ENCODE measurements around the gene PLPP6. TPM values are rescaled to one million over a fixed set of nuclear protein-coding genes. Genes with fewer than 3 reads are reported as not detected.

The PLPP6 gene
- total and polyA plus RNA-seq, 7 donors: 0.53 to 3.1 (median 1.7) TPM

DNA sequence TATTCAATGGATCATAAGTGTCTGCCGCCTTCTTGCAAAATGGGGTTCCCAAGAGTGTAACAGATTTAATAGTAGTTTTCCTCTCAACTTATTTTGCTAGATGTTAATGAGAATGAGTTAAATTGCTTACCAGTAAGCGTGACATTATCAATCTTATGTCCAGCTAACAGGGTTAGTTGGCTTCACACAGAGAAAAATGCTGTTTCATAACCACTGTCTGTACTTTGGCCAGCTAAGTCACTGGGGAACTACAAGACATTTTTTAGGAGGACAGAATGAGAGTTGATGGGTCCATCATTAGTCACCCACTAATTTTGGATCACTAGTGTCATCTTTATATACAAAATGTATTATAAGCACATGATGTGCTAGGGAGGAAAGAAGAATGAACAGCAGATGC, 18.7 kb downstream of the PLPP6 start:
- Histone ChIP-seq H3K27ac (peak overlapping the region; percentile 96), H3K4me1 (peaks cover 46% of the 10 kb centered on the region), H3K36me3 (ENCODE audit: insufficient read depth in 1 of 2, low read depth in 1 of 2) (peaks cover under 1 to 12% of the 10 kb centered on the region in 2 donors), H3K9me3 (no peaks in the 10 kb centered on the region), H3K27me3 (ENCODE audit: insufficient read depth in 3 of 3, low read length in 2 of 3) (no peaks in the 10 kb centered on the region), H3K4me3 (peak overlapping the region; percentile 78)
- 28 to 43% (median 42%) methylated on average over 2 of the region's 2 CpGs for WGBS, 3 donors
- no peak for DNase-seq
- intact Hi-C loops (cut with DNase I): no loop called here
- ATAC-seq: peak; percentile 65 to 79 (median 70)
- no peak for TF ChIP-seq CTCF (IDR thresholded peaks at IDR 0.05)

- TF ChIP-seq CTCF (IDR thresholded peaks at IDR 0.05): no peak
- Histone ChIP-seq H3K9me3 (no peaks in the 10 kb centered on the region), H3K27ac (peak overlapping the region; percentile 48), H3K27me3 (ENCODE audit: insufficient read depth in 3 of 3, low read length in 2 of 3) (no peaks in the 10 kb centered on the region), H3K36me3 (ENCODE audit: insufficient read depth in 1 of 2, low read depth in 1 of 2) (peaks cover 2 to 40% of the 10 kb centered on the region in 2 donors), H3K4me1 (peaks cover 68% of the 10 kb centered on the region), H3K4me3 (no peak overlapping the region)
- 45 to 72% (median 49%) methylated on average over 4 of the region's 4 CpGs for WGBS, 3 donors
- DNase-seq: no peak
- ATAC-seq: no peak
- intact Hi-C loops (cut with DNase I): no loop called here
These were observed 22.7 kb downstream of the PLPP6 start for GRCh38 chr9:4684820-4685219.

- peak; percentile 62 to 89 (median 85) for ATAC-seq
- H3K27ac ChIP-seq: peak overlapping the region; percentile 48
- no peaks in the 10 kb centered on the region for H3K27me3 ChIP-seq (ENCODE audit: insufficient read depth in 3 of 3, low read length in 2 of 3)
- intact Hi-C loops (cut with DNase I): no loop called here
- TF ChIP-seq CTCF (IDR thresholded peaks at IDR 0.05): no peak
- H3K9me3 ChIP-seq: no peaks in the 10 kb centered on the region
- WGBS, 3 donors: 72 to 86% (median 78%) methylated on average over 4 of the region's 4 CpGs
- peaks cover 2 to 53% of the 10 kb centered on the region in 2 donors for H3K36me3 ChIP-seq (ENCODE audit: insufficient read depth in 1 of 2, low read depth in 1 of 2)
- peak overlapping the region; percentile 23 for H3K4me3 ChIP-seq
- no peak for DNase-seq
- peaks cover 64% of the 10 kb centered on the region for H3K4me1 ChIP-seq
These were observed 24.0 kb downstream of the PLPP6 start for GRCh38 chr9:4686112-4686511.

GRCh38 chr9:4686584-4686983, 24.5 kb downstream of the PLPP6 start:
- Histone ChIP-seq H3K36me3 (ENCODE audit: insufficient read depth in 1 of 2, low read depth in 1 of 2) (peaks cover 2 to 57% of the 10 kb centered on the region in 2 donors), H3K4me1 (peaks cover 64% of the 10 kb centered on the region), H3K9me3 (no peaks in the 10 kb centered on the region), H3K27me3 (ENCODE audit: insufficient read depth in 3 of 3, low read length in 2 of 3) (no peaks in the 10 kb centered on the region), H3K4me3 (peak overlapping the region; percentile 3), H3K27ac (no peak overlapping the region)
- intact Hi-C loops (cut with DNase I): no loop called here
- TF ChIP-seq CTCF (IDR thresholded peaks at IDR 0.05): no peak
- WGBS, 3 donors: 37 to 69% (median 41%) methylated on average over 1 of the region's 1 CpG
- DNase-seq (no peak), ATAC-seq (peak in 2 of 4 donors; percentile 48 to 65)

DNA sequence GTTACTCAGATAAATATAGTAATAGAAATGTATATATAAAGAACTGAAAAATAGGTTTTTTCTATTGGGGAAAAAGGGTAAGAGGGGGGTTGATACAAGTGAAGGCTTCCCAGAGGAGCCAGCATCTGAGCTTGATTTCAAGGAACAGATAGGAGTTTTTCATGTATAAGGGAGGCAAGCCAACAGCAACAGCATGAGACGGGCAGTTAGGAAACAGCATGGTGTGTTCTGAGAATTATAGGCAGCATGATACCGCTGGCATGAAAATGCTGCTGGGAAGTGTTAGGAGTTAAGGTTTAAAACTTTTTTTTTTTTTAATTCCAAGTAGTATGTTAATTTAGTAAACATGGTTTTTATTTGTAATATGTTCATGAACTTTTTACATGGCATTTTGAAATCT, 26.9 kb downstream of the PLPP6 start:
- peaks cover 62% of the 10 kb centered on the region for H3K4me1 ChIP-seq
- H3K4me3 ChIP-seq: no peak overlapping the region
- H3K27ac ChIP-seq: peak overlapping the region; percentile 55
- peaks cover 3 to 58% of the 10 kb centered on the region in 2 donors for H3K36me3 ChIP-seq (ENCODE audit: insufficient read depth in 1 of 2, low read depth in 1 of 2)
- 10 to 75% (median 59%) methylated on average over 2 of the region's 2 CpGs for WGBS, 3 donors
- TF ChIP-seq CTCF (IDR thresholded peaks at IDR 0.05): no peak
- ATAC-seq (no peak), DNase-seq (no peak)
- no peaks in the 10 kb centered on the region for H3K9me3 ChIP-seq
- intact Hi-C loops (cut with DNase I): no loop called here
- H3K27me3 ChIP-seq (ENCODE audit: insufficient read depth in 3 of 3, low read length in 2 of 3): no peaks in the 10 kb centered on the region

Data from psoas muscle (tissue), 8 donors.